IPS-11a (cell line): ENCODE data around the gene FBLN1.
"Not testable (repeated sequence)": the region's sequence is repeated elsewhere in the genome, so short reads cannot be mapped to it uniquely, and the experiment has no call there.

ENCODE experiments used
- H3K4me3 ChIP-seq: one replicate; pipeline ENCODE4 v1.5.1; 2013; ENCODE audit warnings: low read depth, low read length, control low read depth

Gene FBLN1

GRCh38 chr22:45582955-45583320 is 80.3 kb downstream of the FBLN1 start:
- H3K4me3 ChIP-seq = no peak overlapping the region

DNA sequence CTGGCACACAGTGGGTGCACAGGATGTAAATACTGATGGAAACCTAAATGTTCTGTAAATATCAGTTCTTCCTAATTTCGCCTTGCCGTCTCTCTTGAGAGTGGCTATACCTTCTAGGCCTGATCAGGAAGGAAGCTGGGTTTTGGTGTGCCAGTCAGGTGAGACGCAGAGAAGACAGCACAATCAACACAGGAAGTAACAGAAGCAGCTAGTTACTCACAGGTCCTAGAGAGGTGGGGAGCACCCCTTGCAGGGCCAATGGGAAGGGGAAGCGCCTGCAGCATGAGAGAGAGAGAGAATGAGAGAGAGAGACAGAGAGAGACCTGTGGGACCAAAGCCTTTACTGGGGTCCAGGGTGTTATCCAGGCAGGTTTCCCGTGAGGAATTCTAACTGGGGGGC is 80.8 kb downstream of the FBLN1 start:
- no peak overlapping the region for H3K4me3 ChIP-seq

DNA sequence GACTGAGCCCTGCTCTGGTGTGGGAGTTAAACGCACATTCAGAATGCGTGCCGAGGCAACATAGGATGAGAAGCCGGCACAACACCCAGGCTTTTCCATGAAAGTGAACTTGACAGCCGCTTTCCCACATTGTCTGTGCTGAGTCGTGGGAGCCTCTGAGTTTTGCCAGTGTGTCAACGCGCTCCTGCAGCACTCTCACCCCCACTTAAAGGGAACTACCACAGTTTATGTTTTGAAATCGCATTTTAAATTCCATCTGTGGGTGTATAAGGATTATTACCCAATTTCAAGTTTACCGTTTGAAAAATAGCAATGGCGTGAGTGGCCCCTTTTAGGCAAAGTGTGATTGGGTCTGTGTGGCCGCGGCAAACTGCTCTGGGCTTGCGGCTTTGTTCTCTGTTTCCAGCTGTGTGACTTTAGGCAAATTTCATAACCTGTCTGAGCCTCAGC is 81.5 kb downstream of the FBLN1 start:
- no peak overlapping the region for H3K4me3 ChIP-seq

DNA sequence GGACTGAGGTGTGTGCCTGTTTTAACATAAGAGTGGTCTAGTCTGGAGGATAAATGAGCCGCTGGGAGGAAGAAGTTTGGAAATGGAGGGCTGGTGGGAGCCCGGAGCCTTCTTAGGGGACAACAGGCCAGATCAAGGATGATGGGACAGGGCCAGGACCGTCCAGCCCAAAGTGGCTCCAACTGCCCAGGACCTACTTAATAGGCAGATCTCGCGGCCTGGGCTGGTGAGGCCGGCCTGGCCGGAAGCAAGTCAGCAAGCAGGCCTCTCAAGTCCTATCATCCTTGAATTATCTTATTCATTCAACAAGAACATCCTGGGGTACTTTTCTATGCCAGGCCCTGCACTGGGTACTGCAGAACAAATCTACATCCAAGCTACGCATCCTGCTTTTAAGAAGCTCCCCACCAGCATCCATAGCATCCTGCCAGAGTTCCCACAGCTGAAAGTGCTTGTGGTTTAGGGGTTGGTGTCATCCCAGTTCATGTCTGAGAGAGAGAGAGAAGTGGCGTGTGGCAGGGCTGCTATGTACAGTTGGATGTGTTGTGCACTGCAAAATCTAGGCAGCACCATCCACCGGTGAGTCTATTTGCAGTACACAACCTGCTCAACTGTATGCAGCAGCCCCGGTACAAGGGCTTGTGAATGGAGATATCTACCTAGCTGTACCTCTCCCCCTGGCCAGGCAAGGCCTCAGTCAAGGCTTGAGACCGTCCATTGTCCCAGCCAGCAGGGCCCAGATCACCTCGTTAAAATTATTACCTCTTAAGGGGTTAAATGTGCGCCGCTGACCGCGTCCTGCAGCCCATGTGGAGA is 82.1 kb downstream of the FBLN1 start:
- no peak overlapping the region for H3K4me3 ChIP-seq

DNA sequence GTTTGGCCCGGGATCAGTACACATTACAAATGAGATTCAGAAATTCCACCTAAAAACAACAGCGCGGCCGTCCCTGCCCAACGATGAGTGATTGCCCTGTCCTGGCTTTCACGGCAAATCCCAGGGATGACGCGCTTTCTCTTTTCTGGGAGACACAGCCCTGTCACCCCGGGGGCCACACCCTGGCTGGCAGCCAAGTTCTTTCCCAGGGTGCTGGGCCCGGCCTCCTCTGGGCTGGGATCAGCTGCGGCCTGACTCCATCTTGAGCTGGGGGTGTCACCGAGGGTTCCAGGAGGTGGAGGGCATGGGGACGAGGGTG is 82.7 kb downstream of the FBLN1 start:
- H3K4me3 ChIP-seq = no peak overlapping the region

DNA sequence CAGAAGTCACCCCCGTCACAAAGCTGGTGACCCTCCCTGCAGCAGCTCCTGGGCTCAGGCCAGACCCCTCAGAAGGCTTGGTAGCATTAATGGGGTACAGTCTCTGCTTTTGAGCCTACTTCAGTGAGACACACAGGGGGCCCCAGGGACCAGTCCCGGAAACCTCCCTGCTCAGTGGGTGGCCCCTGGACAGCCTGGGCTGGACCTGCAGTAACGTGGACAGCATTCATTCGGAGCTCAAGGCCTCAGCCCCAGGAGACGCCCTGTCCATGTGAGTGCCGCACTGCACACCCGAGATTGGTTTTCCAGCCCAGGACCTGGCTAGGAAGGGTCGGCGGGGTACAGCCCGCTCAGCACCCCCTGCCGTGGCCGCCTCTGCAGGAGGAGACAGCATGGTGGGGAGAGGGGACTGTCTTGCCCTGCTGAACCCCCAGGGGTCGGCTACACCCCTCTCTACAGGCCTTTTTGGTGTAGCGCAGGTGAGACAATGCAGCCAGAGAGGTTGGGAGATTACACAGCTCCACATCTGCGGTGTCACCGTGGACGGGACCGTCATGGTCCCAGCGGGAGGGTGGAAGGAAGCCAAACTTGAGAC is 83.4 kb downstream of the FBLN1 start:
- no peak overlapping the region for H3K4me3 ChIP-seq

GRCh38 chr22:45586651-45587405 is 84.1 kb downstream of the FBLN1 start:
- H3K4me3 ChIP-seq = no peak overlapping the region

DNA sequence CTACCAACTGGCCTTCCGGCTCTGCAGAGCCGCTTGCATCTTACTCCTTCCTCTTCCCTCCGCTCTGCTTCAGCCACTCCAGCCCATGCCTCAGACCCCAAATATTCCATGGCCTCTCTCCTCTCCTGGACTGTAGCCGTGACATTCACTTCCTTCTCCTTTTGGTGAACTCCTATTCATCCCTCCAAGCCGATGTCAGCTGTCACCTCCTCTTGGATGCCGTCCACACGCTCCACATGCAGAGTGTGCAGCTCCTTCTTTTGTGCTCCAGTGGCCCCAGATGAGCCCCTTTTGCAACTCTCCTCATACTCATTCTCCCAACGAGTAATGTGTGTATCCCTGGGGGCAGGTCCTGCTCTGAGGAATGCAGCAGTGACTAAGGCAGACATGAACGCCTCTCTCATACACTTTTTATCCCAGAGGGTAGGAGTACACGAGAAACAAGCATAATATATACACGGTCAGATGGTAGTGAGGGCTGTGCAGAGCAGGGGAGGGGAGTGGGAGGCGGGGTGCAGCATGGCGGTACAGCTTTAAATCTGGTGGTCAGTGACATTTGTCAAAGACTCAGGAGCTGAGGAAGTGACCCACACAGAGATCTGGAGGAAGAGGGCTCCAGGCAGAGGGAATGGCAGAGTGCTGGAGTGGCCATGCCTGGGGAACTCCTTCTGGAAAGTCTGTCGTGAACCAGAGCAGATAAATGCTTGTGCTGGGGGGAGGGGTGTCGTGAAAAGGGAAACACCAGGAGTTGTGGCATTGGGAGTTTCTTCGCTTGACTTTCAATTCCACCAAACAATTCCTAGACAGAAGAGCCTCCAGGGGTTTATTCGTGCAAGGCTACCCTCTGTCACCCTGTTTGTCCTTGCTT is 85.2 kb downstream of the FBLN1 start:
- no peak overlapping the region for H3K4me3 ChIP-seq

DNA sequence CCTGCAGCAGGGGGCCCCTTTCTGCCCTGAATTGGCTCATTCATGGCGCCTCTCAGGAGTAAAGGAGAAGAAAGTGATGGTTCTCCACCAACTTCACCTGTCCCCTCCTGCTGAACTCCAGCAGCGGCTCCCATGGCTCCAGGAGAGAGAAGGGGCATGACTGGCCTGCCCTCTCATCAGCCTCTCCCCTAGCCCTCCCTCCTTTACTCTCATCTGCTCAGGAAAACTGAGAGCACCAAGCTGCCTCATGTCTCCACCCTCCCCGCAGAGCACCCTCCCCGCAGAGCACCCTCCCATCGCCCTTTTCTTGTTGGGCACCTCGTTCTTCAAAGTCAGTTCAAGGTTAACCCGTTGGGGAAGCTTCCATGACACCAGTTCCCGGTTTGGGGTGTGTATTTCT is 86.9 kb downstream of the FBLN1 start:
- no peak overlapping the region for H3K4me3 ChIP-seq

- no peak overlapping the region for H3K4me3 ChIP-seq
Measured at GRCh38 chr22:45590262-45590661, 87.6 kb downstream of the FBLN1 start.

DNA sequence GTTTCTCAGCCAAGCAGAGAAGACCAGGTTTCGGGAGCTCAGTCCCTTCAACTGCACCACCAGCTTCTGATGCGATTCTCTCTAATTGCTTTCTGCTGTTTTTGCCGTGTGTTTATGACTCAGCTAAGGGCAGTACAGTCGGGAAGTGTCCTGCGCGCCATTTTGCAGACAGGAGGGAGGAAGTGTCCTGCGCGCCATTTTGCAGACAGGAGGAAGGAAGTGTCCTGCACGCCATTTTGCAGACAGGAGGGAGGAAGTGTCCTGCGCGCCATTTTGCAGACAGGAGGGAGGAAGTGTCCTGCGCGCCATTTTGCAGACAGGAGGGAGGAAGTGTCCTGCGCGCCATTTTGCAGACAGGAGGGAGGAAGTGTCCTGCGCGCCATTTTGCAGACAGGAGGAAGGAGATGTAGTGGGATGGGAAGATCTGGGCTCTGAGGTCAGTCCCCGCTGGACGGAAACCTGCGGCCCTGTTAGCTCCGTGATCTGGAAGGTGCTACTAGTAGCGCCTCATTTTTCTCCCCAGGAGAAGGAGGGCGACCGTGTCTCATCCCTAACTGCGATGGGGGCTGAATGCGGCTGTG is 89.0 kb downstream of the FBLN1 start:
- not testable (repeated sequence) for H3K4me3 ChIP-seq

DNA sequence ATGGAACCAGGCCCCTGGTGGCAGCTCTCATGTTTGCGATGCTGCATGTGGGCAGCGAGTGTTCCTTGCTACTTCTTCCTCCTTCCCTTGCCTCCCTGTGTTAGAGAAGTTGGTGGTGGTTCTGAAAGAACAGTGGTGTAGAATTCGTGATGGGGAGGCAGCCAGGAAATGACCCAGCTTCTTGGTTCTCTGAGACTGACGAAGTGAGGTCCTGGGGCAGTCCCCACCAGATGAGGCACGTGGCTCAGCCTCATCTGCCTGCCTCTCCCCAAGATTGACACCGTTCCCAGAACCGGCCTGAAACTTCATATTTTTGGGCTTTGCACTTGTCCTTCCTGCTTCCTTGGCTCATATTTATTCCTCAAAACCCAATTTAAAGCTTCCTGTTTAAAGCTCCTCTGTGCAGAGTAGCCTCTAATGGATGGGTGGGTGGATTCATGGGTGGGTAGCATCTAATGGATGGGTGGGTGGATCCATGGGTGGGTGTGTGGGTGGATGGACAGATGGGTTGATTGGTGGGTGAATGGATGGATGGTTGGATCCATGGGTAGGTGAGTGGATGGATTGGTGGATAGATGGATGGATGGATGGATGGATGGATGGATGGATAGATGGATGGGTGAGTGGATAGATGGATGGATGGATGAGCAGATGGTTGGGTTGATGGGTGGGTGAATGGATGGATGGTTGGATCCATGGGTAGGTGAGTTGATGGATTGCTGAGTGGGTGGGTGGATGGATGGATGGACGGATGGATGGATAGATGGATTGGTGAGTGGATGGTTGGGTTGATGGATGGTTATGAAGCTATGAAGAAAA is 91.6 kb downstream of the FBLN1 start:
- H3K4me3 ChIP-seq = no peak overlapping the region

DNA sequence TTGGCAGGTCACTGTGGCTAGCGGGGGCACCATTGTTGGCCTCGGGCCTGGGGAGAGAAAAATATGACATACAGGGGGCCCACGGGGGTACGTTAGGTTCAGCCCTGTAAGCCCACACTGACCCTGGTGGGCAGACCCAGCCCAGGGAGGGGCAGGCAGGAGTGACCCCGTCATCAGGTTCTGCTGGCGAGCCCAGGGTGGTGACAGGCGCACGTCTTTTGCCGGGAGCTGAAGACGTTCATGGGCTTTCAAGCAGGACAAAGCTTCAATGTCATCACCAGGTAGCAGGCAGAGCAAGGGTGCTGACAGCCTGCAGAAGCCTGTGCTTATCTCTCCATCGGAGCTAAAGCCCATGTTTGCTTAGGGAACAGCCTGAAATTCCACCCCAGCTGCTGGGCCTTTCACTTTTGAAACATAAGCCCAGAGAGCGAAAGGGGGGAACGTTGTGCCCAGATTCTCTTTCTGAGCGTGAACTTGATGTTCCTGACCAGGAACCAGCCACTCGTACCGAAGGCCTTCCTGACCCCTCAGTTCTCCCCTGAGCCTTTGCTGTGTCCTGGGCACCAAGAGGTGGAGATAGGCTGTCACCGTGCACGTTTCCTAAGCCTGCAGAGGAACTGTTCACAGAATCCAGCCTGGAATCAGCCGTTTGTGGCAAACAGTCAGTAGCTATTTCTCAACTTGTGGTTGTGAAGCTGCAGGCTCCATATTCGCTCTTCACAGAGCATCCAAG is 94.9 kb downstream of the FBLN1 start:
- H3K4me3 ChIP-seq = no peak overlapping the region

DNA sequence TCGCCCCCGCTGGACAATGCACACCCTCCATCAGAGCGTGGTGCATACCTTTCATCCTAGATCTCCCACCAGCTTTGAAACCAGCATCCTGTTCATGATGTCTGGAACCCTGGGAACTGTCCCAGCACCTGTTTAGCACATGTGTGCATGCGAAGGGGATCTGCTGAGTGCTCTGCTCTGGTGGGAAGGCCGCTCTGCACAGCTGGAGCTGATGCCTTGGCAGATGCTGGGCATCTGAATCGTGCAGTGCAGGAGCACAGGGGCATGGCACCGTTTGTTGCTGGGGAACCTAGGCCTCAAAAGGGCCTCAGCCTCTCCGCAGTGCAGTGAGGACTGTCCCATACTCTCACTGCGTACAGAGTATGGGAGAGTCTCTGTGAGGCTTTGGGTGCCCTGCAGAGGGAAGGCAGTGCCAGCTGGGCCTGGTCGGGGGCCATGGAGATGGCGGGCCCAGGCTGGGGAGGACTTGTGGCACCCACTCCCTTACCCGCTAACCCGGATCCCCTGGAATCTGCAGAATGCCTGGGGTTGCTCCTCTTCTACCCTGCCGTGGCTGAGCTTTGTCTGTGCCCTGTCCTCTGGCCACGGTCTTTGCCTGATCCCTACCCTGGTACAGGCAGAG is 96.0 kb downstream of the FBLN1 start:
- H3K4me3 ChIP-seq = no peak overlapping the region

DNA sequence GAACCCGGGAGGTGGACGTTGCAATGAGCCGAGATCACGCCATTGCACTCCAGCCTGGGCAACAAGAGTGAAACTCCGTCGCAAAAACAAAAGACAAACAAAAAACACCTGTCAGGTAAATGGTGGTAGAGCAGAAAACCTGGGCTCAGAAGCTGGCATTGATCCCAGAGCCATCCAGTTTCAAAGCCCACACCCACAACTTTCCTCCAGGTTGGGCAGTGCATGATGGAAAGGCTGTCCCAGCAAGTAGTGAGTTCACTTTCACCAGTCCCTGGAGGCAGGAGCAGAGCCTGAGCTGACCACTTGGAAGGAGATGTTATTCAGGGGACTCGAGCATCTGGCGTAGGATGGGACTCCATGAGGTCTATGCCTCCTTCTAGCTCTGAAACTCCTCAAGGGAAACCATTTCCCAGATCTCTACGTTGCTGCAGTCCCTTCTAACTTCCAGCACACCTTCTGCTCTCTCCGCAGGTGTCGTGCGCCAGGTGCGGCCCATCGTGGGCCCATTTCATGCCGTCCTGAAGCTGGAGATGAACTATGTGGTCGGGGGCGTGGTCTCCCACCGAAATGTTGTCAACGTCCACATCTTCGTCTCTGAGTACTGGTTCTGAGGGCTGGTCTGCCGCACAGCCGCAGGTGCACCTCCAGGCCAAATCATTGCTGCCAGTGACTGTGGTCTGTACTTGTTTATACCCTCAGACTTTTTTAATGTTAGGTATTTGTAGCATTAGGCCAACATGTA is 97.3 kb downstream of the FBLN1 start:
- no peak overlapping the region for H3K4me3 ChIP-seq

DNA sequence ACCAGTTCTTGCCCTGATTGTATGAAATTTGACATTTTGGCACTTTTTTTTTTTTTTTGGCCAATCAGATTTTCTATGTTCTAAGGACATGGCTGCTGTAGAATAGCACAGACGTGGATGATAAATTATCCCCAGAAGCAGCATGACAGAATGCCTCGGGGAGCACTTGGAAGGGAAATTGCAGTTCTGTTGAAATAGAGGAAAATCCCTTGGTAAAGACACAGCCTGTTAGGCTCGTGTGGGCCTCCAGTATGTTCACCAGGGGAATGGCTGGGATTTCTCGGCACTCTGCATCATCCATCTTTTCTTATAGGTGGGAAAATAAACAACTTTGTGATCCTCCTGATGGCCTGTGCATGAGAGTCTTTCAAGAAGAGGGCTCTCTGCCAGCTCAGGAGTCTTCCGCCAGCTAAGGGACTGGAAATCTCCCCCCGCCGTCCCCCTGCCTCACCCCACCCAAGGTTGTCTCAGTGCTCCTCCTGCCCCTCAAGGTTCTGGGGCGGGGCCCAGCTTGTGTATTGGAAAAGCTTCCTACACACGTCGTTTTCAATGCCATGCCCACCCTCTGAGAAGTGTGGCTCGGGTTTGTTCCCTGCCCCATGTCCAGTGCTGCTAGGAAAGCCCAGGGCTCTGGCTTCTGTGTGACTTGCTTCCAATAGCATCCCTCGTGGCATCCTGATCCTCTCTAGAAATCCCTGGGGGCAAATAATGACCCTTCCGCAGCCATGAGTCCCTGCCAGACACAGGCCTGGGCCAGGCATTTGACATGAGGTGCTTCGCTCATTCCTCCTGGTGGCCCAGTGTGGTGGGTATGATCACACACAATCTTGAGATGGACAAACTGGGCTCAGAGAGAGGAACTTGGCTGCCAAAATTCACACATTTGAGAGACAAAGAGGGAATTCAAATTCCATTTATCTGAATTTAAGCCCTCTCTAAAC is 98.4 kb downstream of the FBLN1 start:
- H3K4me3 ChIP-seq = no peak overlapping the region
